ENCODE measurements around the gene ACSF2.

DNA sequence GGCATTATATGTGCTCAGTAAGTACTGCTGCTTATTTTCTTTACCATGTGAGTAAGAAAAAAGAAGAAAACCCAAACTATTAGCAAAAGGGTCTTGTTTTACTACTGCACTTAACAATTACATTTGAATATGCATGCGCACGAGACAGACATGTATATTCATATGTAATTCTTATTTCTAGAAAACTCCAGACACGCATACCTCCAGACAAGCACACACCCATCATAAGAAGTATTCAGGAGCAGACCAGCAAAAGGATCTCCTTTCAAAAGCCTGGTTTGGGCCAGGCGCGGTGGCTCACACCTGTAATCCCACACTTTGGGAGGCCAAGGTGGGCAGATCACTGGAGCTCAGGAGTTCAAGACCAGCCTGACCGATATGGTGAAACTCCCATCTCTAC, 36.5 kb upstream of the ACSF2 start:
- TF ChIP-seq, protein P1, sequence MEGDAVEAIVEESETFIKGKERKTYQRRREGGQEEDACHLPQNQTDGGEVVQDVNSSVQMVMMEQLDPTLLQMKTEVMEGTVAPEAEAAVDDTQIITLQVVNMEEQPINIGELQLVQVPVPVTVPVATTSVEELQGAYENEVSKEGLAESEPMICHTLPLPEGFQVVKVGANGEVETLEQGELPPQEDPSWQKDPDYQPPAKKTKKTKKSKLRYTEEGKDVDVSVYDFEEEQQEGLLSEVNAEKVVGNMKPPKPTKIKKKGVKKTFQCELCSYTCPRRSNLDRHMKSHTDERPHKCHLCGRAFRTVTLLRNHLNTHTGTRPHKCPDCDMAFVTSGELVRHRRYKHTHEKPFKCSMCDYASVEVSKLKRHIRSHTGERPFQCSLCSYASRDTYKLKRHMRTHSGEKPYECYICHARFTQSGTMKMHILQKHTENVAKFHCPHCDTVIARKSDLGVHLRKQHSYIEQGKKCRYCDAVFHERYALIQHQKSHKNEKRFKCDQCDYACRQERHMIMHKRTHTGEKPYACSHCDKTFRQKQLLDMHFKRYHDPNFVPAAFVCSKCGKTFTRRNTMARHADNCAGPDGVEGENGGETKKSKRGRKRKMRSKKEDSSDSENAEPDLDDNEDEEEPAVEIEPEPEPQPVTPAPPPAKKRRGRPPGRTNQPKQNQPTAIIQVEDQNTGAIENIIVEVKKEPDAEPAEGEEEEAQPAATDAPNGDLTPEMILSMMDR (IDR thresholded peaks at IDR 0.05), result no peak
- no peak for TF ChIP-seq POLR2AphosphoS5 (IDR thresholded peaks at IDR 0.05)
- TF ChIP-seq POLR2A (IDR thresholded peaks at IDR 0.05), result no peak
